Cerebellar cortex (tissue), 1 donor: ENCODE results near the gene PML.

ENCODE experiments used
- DNase-seq: peaks from one replicate; pipeline ENCODE4 v3.0.0-alpha.2; 2015; ENCODE audit warnings: low spot score

PML gene

GRCh38 chr15:73994413-73994883, at the start of gene PML:
Gene PML (plus strand): TSS chr15:73994716. CDS start chr15:73994813, 97 bp downstream.
- DNase-seq: peak; percentile 98

DNA sequence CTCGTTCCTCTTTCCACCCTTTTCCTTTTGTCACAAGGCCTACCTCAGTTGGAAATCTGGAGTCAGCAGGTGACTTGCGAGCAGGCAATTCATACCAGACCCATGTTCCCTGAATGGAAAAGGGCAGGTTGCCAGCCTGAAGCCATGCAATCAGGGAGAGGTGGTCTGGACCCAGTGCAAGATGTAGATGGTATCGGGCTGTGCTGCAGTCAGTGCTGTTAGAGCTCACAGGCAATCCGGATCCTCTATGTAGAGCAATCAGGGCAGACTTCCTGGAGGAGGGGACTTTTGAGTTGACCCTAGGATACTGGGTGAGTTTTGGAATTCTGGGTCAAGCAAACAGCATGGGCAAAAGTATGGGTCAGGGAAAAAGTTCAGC, 49.4 kb upstream of the PML start:
- DNase-seq: no peak

- DNase-seq: no peak
Observed at GRCh38 chr15:73946046-73946721, 48.3 kb upstream of the PML start.

DNA sequence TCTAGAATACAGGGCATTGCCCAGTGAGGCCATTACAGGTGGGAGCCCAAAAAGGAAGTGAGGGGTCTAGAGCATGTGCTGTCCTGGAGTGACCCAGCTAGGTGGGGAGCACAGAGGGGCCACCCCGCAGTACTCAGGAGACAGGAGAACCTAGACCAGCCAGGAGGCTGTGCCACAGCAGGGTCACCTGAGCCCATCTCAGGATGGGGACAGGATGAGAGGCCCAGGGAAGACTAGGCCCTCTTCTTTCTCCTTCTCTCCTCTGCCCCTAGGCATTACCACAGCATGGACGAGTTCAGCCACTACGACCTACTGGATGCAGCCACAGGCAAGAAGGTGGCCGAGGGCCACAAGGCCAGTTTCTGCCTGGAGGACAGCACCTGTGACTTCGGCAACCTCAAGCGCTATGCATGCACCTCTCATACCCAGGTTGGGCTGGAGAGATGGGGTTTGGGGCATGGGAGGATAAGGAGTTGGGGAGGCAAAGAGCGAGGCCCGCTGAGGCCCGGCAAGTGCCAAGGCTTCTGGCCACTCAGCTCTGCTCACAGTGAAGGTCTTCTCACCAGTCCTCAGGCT, 47.6 kb upstream of the PML start:
- DNase-seq: no peak

DNA sequence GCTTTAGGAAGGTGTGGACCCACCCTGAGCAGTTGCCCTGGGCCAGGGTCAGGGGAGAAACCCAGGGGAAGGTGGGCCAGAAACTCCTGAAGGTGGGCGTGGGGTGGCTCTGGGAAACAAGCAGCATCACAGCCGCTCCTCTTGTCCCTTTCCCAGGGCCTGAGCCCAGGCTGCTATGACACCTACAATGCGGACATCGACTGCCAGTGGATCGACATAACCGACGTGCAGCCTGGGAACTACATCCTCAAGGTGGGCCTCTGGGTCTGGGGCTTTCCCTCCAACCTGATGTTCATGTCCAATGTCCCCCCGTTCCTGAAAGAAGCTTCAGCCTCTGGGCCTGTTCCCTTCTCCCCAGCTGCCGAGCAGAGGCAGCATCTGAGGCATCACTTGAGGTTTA, 46.9 kb upstream of the PML start:
- no peak for DNase-seq

DNA sequence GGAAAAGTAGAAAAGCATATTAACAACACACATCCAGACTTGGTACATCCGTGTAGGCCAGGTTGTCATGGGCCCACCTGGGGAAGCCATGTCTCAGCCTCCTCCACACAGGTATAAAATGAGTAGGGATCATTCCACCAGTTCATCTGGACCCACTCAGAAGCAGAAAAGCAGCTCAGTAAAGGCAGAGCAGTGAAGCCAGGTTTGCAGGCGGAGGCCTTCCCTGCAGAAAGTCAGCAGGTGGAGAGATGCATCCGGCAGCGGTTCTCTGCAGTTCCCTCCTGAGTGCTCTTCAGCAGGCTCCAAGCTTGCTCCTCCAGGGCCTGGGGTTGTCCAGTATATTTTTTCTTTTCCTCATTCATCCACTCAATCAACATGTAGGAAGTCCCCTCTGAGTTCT, 46.1 kb upstream of the PML start:
- no peak for DNase-seq

- DNase-seq: no peak
Observed at GRCh38 chr15:73948982-73949381, 45.5 kb upstream of the PML start.

DNA sequence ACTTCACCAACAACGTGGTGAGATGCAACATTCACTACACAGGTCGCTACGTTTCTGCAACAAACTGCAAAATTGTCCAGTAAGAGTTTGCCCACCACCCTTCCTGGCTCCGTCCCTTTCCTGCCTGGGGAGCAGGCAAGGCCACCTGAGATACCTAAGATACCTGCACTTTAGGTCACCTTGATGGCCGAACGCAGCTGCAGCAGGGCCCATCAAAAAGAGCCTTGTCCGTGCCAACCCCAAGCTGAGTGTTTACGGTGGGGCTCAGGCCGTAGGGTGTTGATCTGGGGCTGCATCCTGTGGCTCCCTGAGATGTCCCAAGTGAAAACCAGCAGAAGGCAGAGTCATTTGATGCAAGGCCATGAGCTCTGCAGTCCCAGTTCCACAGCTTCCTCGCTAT, 45.0 kb upstream of the PML start:
- DNase-seq: no peak

DNA sequence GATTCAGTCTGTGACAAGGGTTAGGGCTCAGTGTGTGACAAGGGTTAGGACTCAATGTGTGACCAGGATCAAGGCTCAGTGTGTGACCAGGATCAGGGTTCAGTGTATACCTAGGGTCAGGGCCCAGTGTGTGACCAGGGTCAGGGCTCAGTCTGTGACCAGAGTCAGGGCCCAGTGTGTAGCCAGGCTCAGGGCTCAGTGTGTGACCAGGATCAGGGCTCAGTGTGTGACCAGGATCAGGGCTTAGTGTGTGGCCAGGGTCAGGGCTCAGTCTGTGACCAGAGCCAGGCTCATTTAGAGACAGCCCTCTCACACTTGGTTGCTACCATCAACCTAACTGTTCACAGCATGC, 44.1 kb upstream of the PML start:
- no peak for DNase-seq

- peak; percentile 87 for DNase-seq
Observed at GRCh38 chr15:73950831-73951561, 43.5 kb upstream of the PML start.

DNA sequence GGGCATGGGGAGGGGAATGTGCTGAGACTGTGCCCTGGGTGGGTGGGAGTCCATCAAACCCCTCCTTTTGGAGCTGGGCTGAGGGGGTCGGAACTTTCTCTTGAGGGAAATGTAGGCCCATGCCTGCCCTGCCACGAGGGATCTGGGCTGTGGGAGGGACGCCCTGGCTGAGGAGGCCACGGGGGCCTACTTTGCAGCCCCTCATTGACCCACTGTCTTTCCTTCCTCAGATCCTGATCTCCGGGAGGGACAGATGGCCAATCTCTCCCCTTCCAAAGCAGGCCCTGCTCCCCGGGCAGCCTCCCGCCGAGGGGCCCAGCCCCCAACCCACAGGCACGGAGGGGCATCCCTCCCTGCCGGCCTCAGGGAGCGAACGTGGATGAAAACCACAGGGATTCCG, 42.9 kb upstream of the PML start:
- no peak for DNase-seq

DNA sequence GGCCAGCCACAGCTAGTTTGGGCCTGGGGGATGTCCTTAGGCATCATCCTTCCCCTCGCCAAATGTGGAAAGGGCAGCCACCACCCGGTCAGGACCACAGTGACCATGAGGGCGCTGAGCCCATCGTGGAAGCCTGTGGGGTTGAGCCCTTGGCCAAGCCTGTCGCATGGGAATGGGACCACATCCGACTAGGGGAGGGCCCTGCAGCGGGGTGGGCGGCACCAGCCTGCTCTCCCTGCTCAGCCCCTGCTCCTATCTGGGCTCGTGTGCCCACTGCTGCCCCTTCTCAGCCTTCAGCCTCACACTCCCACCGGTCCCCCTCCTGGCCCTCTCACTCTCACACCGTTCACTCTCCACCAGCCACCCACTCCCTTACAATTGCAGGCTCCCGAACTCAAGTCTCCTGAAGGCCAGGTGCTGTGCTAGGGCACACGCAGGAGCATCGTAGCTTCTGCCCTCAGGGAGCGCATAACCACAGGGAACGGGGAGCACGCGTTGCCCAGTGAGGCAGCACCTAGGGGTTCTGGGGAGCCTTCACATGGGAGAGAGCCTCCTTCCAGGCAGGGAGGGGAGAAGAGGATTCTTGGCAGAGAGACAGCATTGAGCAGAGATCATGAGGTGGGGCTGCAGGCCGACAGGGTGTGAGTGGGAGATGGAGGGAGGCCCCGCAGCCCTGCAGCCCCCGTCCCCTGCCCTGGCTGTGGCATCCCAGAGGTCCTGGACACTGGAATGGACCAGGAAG, 42.2 kb upstream of the PML start:
- DNase-seq: no peak

GRCh38 chr15:73952913-73953750, 41.4 kb upstream of the PML start:
- DNase-seq: no peak

- DNase-seq: no peak
Observed at GRCh38 chr15:73954188-73955145, 40.0 kb upstream of the PML start.

DNA sequence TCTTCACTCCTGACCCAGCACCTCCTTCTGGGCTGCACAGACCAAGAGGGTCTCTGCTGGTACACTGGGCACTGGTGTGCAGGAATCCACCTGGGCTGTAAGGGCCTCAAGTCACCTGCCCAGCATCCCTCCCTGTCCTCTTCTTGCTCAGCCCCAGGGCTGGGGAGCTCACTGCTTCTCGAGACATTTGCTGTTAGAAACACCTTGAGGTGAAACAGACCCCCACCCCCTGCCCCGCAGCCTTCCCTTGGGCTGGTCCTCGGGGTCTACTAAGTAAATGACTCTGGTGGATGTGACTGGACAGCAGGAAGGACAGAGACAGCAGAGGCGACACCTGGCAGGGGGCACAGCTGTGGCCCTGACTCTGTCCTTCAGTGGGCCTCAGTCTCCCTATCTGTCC, 39.2 kb upstream of the PML start:
- DNase-seq: no peak

GRCh38 chr15:73955861-73956742, 38.4 kb upstream of the PML start:
- DNase-seq: no peak

GRCh38 chr15:73956743-73957135, 37.8 kb upstream of the PML start:
- DNase-seq: no peak

DNA sequence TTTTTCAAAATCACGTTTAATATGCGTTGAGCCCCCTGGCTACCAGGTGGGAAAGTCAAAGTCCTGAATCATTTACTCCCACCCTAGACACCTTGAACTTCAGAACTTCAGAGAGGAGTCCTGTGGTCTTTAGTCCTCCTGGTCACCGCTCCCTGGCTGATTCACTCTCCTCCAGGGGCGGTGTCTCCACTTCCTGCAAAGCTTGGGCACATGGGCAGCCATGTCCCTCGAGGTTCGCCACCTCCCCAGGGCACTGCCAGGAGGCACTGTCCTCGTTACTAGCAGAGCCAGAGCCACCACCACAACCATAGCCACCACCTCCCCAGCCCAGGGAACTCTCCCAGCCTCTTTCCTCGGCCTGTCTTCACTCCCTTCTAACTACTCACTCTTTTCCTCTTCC, 37.2 kb upstream of the PML start:
- DNase-seq: no peak

- no peak for DNase-seq
Observed at GRCh38 chr15:73957785-73958184, 36.7 kb upstream of the PML start.
